GM19025 (cell line): ENCODE measurements around the gene CEND1.
"Not testable (repeated sequence)": the region's sequence is repeated elsewhere in the genome, so short reads cannot be mapped to it uniquely, and the experiment has no call there.

Source experiments
- ATAC-seq: cut with Tn5 transposase; IDR thresholded peaks from one replicate; pipeline ENCODE4 v1.9.1; 2021; ENCODE audit warnings: mild to moderate bottlenecking, low read depth, moderate library complexity; ENCODE audit not compliant: unreplicated experiment

CEND1 gene

DNA sequence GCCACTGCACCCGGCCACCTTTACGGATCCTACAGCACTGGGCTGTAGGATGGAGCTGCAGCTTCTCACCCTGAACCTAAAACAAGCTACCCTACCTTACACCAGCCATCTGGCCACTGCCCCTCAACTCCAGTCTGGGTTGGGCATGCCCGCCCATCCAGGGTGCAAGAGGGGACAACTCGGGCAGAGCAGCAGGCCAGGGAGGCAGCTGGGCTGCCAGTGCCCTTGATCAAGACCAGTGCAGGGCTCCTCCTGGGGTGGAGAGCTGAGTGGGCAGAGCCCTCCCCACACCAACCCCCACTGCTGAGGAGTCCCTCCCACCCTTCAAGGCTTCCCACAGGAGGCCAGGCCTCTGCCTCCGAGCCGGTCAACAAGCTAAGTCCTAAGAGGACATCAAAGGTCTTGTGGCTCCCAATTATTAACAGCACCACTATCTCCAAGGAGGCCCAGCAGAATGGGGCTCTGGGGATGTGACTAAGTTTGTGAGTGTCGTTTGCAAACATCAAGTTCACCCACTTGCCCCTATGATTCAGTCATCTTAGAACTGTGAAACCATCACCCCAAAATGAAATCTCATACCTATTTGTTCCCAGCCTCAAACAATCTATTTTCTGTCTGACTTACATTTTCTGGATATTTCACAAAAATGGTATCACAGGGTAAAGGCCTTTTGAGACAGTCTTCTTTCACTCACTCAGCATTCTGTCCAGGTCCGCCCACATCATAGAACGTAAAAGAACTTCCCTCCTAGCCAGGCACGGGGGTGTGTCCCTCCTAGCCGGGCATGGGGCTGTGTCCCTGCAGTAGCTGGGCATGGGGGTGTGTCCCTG is 23.6 kb downstream of the CEND1 start:
- ATAC-seq: no peak

DNA sequence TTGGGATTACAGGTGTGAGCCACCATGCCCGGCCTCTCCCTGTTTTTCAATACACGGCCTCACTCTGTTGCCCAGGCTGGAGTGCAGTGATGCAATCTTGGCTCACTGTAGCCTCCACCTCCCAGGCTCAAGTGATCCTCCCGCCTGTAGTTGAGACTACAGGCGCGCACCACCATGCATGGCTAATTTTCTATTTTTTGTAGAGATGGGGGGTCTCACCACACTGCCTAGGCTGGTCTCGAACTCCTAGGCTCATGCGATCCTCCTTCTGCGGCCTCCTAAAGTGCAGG is 24.1 kb downstream of the CEND1 start:
- no peak for ATAC-seq

DNA sequence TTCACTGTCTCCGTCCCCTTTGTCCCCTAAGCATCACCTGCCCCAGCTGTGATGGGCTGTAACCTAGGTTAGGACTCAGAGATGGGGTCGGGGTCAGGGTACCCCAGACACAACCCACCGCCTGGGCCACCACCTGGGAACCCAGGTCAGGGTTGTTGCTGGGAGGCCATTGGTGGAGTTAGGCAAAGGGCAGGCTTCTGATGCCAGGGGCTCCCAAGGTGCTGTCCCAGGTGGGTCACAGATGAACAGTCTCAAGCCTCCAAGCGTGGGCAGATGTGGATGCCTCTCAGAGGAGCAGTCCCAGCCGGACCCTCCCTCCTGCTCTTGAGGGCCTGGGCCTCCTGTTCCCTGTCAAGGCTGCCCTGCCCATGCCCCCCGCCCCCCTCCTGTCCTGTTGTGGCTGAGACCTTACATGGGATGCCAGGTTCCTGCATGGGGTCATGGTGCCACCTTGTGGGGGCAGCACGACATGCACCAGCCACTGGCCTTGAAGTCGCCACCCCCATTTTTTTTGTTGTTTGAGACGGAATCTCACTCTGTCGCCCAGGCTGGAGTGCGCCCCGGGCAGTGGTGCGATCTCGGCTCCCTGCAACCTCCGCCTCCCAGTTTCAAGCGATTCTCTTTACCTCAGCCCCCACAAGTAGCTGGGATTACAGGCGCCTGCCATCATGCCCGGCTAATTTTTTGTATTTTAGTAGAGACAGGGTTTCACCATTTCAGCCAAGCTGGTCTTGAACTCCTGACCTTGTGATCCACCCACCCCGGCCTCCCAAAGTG is 24.7 kb downstream of the CEND1 start:
- no peak for ATAC-seq

DNA sequence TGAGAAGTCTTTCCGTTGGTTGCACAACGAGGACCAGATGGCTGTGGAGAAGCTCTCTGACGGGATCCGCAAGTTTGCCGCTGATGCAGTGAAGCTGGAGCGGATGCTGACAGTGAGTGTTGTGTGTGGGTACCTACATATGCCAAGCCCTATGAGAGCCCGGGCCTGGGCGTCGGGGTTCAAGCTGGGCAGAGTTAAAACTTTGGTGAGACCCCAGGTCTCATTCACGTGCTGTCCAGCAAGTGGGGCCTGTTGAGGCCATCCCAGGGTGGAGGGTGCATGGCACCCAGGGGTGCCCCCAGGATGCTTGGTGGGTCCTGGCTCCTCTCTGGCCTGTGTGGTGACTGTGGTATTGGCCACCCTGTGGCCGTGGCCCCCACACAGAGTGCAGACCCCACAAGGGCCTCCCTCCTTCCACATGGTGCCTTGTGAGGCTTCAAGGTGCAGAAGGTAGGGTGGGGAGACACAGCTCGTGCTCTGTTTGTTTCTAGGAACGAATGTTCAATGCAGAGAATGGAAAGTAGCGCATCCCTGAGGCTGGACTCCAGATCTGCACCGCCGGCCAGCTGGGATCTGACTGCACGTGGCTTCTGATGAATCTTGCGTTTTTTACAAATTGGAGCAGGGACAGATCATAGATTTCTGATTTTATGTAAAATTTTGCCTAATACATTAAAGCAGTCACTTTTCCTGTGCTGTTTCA is 25.4 kb downstream of the CEND1 start:
- no peak for ATAC-seq

DNA sequence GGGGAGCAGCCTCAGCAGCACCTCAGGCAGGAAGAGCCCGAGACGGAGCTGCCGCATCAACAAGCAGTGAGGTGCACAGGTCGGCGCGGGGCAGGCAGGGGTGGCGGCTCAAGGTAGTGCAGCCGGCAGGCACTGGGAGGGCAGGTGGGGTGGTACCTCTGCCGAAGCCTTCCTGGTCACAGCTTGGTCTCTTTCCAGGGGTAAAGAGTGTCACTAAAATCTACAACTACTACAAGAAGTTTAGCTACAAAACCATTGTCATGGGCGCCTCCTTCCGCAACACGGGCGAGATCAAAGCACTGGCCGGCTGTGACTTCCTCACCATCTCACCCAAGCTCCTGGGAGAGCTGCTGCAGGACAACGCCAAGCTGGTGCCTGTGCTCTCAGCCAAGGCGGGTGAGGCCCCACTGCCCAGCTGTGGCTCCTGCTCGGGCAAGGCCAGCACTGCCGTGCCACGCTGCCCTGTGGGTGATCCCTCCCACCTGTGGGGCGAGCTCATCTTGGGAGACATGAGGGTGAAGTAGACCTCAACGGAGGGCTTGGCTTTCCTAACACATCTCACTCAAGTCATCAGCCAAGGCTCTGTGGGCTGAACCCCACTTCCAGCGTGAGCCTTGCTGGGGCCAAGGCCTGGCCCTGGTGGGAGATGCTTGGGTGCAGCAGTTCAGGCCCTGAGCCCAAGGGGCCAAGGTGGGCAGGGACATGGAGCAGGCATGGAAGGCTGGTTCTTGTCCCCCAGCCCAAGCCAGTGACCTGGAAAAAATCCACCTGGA is 26.2 kb downstream of the CEND1 start:
- ATAC-seq: no peak

DNA sequence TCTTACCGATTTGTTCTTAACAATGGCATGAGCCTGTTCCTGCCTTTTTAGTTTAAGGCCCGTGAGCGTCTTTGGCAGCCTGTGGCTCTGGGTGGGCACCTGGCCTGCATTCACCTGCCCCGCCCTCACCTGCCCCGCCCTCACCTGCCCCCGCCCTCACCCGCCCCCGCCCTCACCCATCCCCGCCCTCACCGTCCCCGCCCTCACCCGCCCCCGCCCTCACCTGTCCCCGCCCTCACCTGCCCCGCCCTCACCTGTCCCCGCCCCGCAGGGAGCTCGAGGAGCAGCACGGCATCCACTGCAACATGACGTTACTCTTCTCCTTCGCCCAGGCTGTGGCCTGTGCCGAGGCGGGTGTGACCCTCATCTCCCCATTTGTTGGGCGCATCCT is 26.8 kb downstream of the CEND1 start:
- no peak for ATAC-seq

DNA sequence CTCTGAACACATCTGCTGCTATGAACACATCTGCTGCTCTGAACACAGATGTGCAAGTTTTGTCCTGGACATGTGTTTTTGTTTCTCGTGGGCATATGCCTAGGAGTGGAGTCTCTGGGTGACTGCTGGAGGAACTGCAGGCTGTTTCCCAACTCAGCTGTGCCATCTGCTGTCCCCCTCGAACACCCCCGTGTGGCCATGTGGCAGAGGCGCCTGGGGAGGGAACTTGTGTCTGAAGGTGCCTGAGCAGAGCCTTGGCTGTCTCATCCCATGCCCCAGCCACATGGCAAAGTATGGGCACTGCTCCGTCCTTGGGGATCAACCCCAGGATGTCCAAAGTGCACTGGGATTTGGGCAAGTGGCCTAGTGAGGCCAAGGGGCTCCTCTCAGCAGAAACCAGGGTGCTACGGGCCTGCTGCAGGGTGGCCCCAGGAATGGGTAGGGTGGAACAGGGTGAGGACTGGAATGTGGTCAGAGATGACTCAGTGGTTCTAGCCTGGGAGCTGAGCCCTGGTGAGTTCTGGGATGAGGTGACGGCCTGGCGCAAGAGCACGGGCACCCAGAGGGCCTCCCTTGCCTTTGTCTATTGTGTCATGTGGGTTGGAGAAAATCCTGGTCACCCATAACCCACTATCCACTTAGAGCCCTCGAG is 27.3 kb downstream of the CEND1 start:
- no peak for ATAC-seq

DNA sequence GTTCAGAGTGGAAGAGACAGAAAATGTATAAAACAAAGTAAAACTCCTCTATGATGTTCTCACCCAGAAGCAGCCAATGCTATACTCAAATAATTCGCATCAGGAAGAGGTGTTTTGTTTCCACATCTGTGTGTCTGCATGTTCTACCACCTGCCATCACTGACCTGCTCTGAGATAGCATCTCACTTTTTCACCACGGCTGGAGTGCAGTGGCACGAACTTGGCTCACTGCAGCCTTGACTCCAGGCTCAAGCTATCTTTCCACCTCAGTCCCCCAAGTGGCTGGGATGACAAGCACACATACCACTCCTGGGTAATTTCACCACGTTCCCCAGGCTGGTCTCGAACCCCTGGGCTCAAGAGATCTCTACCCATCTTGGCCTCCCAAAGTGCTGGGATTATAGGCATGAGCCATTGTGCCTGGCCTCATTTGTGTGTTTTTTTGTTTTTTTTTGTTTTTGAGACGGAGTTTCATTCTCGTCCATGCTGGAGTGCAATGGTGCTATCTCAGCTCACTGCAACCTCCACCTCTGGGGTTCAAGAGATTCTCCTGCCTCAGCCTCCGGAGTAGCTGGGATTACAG is 28.3 kb downstream of the CEND1 start:
- ATAC-seq: no peak

DNA sequence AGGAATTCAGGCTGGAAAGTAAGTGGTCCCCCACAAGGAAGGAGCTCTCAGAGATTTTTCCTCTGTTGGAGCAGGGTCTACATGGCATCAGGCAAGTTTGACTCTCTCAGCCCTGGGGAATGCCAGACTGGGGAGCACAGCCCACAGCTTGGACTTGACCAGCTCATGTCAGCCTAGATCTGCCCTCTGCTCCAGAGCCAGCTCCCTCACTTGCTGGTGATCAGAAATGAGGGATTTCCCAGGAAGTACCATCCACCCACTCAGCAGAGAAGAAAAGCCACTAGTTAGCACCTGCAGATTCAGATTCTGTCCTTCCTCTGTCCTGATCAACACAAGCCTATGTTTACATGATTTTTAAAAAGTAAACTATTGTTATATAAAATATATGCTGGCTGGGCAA is 29.7 kb downstream of the CEND1 start:
- ATAC-seq: no peak

DNA sequence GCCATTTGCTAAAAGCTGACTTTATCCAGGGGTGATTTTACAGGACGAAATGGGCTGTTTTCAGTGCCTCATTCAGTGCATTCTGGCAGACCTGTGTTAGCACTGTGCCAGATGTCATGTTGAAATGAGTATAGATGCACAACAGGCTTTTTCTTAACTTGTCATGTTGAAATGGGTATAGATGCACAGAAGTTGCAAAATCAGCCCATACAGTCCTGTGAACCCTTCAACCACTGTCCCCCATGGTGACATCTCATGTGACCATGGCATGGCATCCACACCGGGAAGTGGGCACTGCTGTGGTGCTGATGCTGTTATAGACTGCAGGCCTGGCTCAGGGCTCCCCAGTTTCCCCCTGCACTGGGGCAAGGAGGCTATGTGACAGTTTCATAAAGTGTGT is 40.2 kb downstream of the CEND1 start:
- no peak for ATAC-seq

DNA sequence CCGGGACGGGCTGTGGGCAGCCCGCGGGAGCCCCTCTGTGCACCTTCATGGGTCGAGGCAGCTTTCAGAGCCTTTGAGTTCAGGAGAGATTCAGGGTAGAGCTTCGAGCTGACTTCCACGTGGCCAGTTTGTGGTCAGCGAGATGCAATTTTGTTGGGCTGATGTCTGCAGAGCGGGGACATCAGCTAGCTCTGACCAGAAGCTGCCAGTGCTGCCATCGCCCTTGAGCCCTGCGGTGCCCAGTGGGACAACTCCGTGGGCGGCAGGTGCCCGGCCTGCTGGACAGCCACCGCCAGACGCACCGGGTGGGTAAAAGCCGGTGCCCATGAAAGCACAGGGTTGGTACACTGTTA is 41.9 kb downstream of the CEND1 start:
- ATAC-seq: no peak

DNA sequence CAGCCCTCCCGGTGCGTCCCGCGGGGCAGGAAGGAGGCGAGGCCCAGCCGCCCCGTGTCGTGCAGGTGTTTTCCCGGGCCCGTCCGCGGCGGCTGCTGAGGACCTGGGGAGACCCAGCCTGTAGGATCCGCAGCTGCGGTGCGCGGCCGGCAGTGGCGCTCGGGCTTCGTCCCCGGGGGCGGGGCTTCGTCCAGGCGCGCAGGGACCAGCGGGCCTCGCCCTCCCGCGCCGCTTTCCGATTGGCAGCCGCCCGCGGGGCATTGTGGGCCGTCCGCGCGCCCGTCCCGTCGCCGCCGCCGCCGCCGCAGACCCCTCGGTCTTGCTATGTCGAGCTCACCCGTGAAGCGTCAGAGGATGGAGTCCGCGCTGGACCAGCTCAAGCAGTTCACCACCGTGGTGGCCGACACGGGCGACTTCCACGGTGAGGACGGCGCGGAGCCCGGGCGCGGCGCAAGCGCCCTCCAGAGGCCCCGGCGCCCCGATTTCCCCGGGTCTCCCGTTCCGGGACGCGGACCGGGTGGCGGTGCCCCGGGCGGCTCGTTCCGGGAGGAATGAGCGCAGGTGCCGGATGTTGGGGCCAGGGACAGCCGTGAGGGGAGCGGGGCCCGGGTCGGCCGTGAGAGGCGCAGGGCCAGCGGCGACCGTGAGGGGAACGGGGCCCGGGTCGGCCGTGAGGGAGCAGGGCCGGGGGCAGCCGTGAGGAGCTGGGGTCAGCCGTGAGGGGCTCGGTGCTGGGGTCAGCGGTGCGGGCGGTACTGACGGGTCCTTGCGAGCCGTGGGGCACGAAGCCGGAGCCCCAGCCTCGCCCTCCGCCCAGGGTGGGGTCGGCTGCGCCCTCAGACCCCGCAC is 42.5 kb downstream of the CEND1 start, which contains the start of gene TALDO1:
Gene TALDO1 (plus strand): TSS at position 307 of the 849 bp plus-strand sequence. CDS start 18 bp downstream, at position 325.
- peak; percentile 94 for ATAC-seq

DNA sequence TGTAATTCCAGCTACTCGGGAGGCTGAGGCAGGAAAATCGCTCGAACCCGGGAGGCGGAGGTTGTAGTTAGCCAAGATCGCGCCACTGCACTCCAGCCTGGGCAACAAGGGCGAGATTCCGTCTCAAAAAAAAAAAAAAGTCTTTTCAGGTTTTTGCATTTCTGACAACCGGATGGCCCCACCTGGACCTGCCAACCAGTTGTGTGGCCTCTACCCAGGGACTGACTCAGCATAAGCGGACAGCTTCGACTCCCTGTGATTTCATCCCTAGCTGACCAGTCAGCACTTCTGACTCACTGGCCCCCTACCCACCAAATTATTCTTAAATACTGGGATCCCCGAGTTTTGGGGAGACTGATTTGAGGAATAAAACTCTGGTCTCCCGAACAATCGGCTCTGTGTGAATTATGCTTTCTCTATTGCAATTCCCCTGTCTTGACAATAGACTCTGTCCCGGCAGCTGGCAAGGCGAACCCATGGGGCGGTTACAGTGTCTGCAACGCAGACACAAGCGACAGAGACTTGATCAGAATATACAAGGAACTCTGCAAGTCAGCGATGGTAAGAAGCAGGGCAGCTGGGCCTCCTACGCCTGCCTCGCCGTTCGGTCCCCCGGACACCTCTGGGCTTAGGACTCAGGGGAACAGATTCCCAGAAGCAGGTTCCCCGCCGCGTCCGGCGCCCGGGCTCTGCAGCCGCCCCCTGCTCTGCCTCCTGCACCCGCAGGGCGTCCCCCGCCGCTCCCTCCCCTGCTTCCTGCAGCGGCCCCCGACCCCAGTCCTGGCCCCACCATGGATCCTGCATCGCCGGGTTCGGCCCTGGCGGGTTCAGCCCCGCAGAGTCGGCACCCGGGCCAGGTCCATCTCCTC is 43.4 kb downstream of the CEND1 start:
- ATAC-seq: no peak

DNA sequence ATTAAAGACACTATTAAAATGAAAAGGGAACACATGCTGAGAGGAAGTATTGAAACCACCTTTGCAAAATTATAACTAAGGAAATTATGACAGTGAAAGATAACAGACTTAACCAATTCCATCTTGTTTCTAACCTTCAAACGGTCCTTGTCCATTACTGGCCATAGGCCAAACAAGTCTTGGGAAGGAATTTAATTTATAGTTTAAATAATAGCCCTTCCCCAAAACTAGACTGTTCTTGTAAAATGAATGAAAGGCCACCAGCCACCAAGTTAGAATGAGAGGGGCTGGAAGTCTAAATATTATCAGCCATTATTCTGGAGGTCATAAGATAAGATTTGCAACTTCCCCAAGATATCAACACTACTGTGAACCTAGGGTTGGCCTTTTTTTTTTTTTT is 44.5 kb downstream of the CEND1 start:
- no peak for ATAC-seq

DNA sequence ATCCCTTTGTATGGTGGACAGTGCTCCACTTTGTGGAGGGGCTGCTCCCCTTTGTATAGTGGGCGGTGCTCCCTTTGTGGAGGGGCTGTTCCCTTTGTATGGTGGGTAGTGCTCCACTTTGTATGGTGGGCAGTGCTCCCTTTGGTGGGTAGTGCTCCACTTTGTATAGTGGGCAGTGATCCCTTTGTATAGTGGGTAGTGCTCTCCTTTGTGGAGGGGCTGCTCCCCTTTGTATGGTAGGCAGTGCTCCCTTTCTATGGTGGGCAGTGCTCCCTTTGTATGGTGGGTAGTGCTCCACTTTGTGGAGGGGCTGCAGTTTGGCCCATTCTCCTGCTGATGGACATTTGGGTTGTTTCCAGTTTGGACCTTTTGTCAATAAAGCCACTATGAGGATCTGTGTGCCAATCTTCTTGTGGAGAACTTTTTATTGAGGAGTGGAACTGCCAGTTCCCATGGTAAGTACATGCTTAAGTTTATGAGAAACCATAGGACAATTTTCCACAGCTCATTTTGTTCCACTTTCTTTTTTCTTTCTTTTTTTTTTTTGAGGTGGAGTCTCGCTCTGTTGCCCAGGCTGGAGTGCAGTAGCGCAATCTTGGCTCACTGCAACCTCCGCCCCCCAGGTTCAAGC is 47.2 kb downstream of the CEND1 start:
- no peak for ATAC-seq

DNA sequence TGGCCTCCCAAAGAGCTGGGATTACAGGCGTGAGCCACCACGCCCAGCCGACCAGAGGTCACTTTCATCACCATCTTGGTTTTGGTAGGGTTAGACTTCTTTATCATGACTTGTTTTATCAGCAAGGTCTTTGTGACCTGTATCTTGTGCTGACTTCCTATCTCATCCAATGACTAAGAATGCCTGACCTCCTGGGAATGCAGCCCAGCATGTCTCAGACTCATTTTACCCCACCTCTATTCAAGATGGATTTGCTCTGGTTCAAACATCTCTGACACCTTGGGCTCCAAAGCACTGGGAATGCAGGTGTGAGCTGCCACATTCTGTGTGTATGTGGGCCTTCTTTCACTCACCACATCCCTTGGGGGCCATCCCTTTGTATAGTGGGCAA is 47.7 kb downstream of the CEND1 start:
- ATAC-seq: no peak

DNA sequence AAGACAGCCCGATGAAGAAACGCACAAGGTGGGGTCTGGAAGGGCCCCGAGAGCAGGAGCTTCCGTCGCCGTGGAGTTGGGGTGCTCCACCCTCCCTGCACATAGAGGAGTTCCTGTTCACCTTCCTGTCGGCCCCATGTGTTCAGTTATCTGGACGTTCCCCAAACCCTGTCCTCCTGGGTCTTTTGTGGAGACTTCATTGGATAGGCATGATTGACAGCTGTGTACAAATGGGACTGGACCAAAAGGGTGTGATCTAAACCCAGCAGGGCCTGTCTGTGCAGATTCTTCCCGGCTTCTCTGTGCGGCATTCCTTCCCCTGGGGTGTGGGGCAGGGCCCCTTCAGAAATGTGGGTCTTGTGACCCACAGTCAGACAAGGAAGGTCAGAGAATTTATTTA is 52.0 kb downstream of the CEND1 start:
- not testable (repeated sequence) for ATAC-seq

DNA sequence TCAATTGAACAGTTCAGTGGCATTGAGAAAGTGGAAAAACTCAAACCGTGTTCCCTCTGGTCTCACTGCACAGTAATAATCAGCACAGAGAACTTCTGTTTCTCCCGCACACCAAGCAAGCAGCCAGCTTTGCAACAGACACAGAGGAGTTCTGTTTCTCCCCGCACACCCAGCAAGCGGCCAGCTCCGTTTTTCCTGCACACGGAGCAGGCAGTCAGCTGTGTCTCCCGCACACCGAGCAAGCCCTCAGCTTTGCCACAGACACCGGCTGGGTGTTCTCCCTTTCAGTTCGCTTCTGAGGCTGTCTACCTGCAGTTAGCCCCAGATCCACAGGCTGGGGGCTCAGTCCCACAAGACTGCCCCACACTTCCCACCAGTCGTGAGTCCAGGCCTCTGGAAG is 52.5 kb downstream of the CEND1 start:
- ATAC-seq: no peak
